HepG2 (cell line): Measurements from ENCODE around the gene CEBPE. TPM values are rescaled to one million over a fixed set of nuclear protein-coding genes. Genes with fewer than 3 reads are reported as not detected.

ENCODE experiments used
- ATRX ChIP-seq: sonication (generic); formaldehyde crosslinking; IDR thresholded peaks from 2 replicates; pipeline ENCODE4 v1.4.0; 2020; ENCODE audit warnings: missing genetic modification reagents, borderline replicate concordance
- BCL6 ChIP-seq: IDR thresholded peaks from 2 replicates; pipeline ENCODE4 v1.6.1; 2016; ENCODE audit warnings: missing genetic modification reagents, missing compliant biosample characterization
- BHLHE40 ChIP-seq: IDR thresholded peaks from 2 replicates; pipeline ENCODE4 v1.6.1; 2011; ENCODE audit warnings: low read length, improper control_type of control experiment
- CHCHD3 ChIP-seq: sonication (generic); formaldehyde crosslinking; IDR thresholded peaks from 2 replicates; pipeline ENCODE4 v1.8.0; 2022; ENCODE audit warnings: mild to moderate bottlenecking, missing genetic modification reagents, moderate library complexity
- FOXC1 ChIP-seq: sonication (generic); formaldehyde crosslinking; IDR thresholded peaks from 2 replicates; pipeline ENCODE4 v1.8.0; 2022; ENCODE audit warnings: mild to moderate bottlenecking, missing genetic modification reagents, borderline replicate concordance
- GATAD2A ChIP-seq: IDR thresholded peaks from 2 replicates; pipeline ENCODE4 v1.6.1; 2016
- PAX8 ChIP-seq: sonication (generic); formaldehyde crosslinking; IDR thresholded peaks from 2 replicates; pipeline ENCODE4 v1.8.0; 2022; ENCODE audit warnings: mild to moderate bottlenecking, missing genetic modification reagents, borderline replicate concordance
- RXRA ChIP-seq: sonication (generic); formaldehyde crosslinking; IDR thresholded peaks from 2 replicates; pipeline ENCODE4 v1.5.1; 2020; ENCODE audit warnings: missing genetic modification reagents
- SOX13 ChIP-seq, 3 experiments: fragments of 450-650 bp in 1 of 3; sonication (generic) in 1 of 3; formaldehyde crosslinking in 1 of 3; IDR thresholded peaks in 2 of 3; conservative IDR thresholded peaks in 1 of 3; 2 replicates each; pipeline versions ENCODE4 v1.5.0 to v1.6.1; 2016 to 2020; ENCODE audit warnings: antibody characterized with exemption in 1 of 3, mild to moderate bottlenecking in 1 of 3, missing compliant biosample characterization in 1 of 3, missing genetic modification reagents in 1 of 3, moderate library complexity in 1 of 3
- SUZ12 ChIP-seq: fragments of 150-350 bp; IDR thresholded peaks from 2 replicates; pipeline ENCODE4 v1.6.1; 2014; ENCODE audit warnings: low read depth, low read length
- ZNF121 ChIP-seq: sonication (generic); formaldehyde crosslinking; IDR thresholded peaks from 2 replicates; pipeline ENCODE4 v1.5.0; 2020; ENCODE audit warnings: mild to moderate bottlenecking, missing genetic modification reagents
- ZNF232 ChIP-seq: sonication (generic); formaldehyde crosslinking; IDR thresholded peaks from 2 replicates; pipeline ENCODE4 v1.4.0; 2020; ENCODE audit warnings: missing genetic modification reagents, borderline replicate concordance
- ZNF431 ChIP-seq: sonication (generic); formaldehyde crosslinking; IDR thresholded peaks from 2 replicates; pipeline ENCODE4 v1.9.0; 2022; ENCODE audit warnings: missing genetic modification reagents, low read depth, mild to moderate bottlenecking, borderline replicate concordance
- ZNF564 ChIP-seq: sonication (generic); formaldehyde crosslinking; IDR thresholded peaks from 2 replicates; pipeline ENCODE4 v1.8.1; 2023; ENCODE audit warnings: mild to moderate bottlenecking, missing genetic modification reagents
- ZNF572 ChIP-seq: sonication (generic); formaldehyde crosslinking; IDR thresholded peaks from 2 replicates; pipeline ENCODE4 v1.5.1; 2020; ENCODE audit warnings: mild to moderate bottlenecking, missing genetic modification reagents
- ZNF652 ChIP-seq: IDR thresholded peaks from 2 replicates; pipeline ENCODE4 v1.6.1; 2016; ENCODE audit warnings: low read depth, borderline replicate concordance
- ZNF7 ChIP-seq: IDR thresholded peaks from 2 replicates; pipeline ENCODE4 v1.6.1; 2016; ENCODE audit warnings: missing biosample characterization, missing genetic modification reagents
- ZNF746 ChIP-seq: sonication (generic); formaldehyde crosslinking; IDR thresholded peaks from 2 replicates; pipeline ENCODE4 v1.8.0; 2022; ENCODE audit warnings: mild to moderate bottlenecking, missing genetic modification reagents
- ZSCAN12 ChIP-seq: sonication (generic); formaldehyde crosslinking; IDR thresholded peaks from 2 replicates; pipeline ENCODE4 v1.9.0; 2021; ENCODE audit warnings: mild to moderate bottlenecking, missing genetic modification reagents
- polyA plus RNA-seq, 8 experiments: library from polyadenylated mRNA; depleted of rRNA in 3 of 8; stranded (reverse) in 7 of 8; unstranded in 1 of 8; fragments of >200 nt; fragmentation: Illumina TruSeq in 4 of 8; extraction: Trizol in 4 of 8; gene quantifications; 2 replicates each; pipeline versions ENCODE4 v1.2.1 to v1.2.3, GENCODE V29; 2011 to 2016; ENCODE audit warnings: low read depth in 4 of 8, missing spikeins in 1 of 8, mixed read lengths in 1 of 8; ENCODE audit not compliant: insufficient read depth in 1 of 8
- total RNA-seq, 5 experiments: library from RNA; depleted of rRNA; stranded (reverse); fragments of >200 nt; fragmentation: Illumina TruSeq; extraction: Trizol; gene quantifications; 2 replicates each; pipeline ENCODE4 v1.2.3, GENCODE V29; 2016; ENCODE audit warnings: low read depth in 1 of 5
- TF ChIP-seq, protein P1 (sequence below): sonication (generic); formaldehyde crosslinking; IDR thresholded peaks from 2 replicates; pipeline ENCODE4 v1.8.0; 2022; ENCODE audit warnings: low read depth, missing genetic modification reagents
- TF ChIP-seq, protein P2 (sequence below): sonication (generic); formaldehyde crosslinking; IDR thresholded peaks from 2 replicates; pipeline ENCODE4 v1.5.0; 2020; ENCODE audit warnings: missing genetic modification reagents, mild to moderate bottlenecking, borderline replicate concordance
- TF ChIP-seq, protein P3 (sequence below): sonication (generic); formaldehyde crosslinking; IDR thresholded peaks from 2 replicates; pipeline ENCODE4 v1.8.1; 2023; ENCODE audit warnings: mild to moderate bottlenecking, missing genetic modification reagents
- TF ChIP-seq, protein P4 (sequence below): sonication (generic); formaldehyde crosslinking; IDR thresholded peaks from 2 replicates; pipeline ENCODE4 v1.9.0; 2021; ENCODE audit warnings: missing genetic modification reagents, mild to moderate bottlenecking, borderline replicate concordance
- TF ChIP-seq, protein P5 (sequence below): fragments of 450-650 bp; IDR thresholded peaks from 2 replicates; pipeline ENCODE4 v1.6.1; 2017
- TF ChIP-seq, protein P6 (sequence below): sonication (generic); formaldehyde crosslinking; IDR thresholded peaks from 2 replicates; pipeline ENCODE4 v1.5.0; 2020; ENCODE audit warnings: mild to moderate bottlenecking, low read depth, missing genetic modification reagents, borderline replicate concordance

CEBPE gene
- total and polyA plus RNA-seq, 2 of the 13 experiments (the other 11 are each of a cell fraction or from before 2014, with no cell fraction given) = 0.09 to 0.11 TPM

DNA sequence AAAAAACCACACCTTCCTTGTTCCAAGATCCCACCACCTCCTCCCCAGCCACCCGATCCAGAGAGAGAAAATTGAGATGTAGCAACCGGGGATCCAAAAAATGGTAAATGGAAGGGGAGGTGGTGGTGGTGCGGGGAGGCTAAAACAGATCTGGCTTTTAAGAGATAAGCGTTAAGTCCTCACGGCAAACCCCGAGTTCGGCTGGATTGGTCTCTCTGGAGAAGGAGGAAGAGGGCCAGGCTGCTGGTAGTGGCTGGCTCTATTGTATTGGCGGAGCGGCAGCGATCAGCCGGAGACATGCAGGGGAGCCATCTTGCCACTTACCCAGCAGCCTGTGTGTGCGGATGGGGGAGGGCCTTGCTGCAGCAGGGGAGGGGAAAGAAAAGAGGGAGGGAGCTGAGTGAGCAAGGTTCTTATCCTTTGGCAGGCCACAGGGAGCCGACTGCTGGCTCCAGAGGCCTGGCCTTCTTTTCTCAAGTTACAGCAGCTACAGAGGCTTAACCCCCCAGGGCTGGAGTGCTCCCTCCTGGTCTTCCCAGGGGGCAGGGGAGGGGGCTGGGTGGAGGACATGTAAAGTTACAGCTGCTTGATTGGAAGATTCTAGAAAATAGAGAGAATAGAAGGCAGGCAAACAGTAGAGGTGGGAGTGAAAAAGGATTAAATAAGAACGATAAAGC lies 47.7 kb downstream of the CEBPE start (continued):
- TF ChIP-seq, protein P1, sequence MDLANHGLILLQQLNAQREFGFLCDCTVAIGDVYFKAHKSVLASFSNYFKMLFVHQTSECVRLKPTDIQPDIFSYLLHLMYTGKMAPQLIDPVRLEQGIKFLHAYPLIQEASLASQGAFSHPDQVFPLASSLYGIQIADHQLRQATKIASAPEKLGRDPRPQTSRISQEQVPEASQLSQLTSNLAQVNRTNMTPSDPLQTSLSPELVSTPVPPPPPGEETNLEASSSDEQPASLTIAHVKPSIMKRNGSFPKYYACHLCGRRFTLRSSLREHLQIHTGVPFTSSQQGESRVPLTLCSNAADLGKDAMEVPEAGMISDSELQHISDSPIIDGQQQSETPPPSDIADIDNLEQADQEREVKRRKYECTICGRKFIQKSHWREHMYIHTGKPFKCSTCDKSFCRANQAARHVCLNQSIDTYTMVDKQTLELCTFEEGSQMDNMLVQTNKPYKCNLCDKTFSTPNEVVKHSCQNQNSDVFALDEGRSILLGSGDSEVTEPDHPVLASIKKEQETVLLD (CRISPR knock-in tag) = 0 out of 2 replicates have a peak, but pooled peaks have one; percentile 54
- TF ChIP-seq PAX8 (CRISPR knock-in tag) (no peak), ZNF746 (peak; percentile 60; the same call in 1 of the 2 replicates), ZNF232 (CRISPR knock-in tag) (peak; percentile 73; the same call in 1 of the 2 replicates), ZSCAN12 (CRISPR knock-in tag) (no peak), CHCHD3 (CRISPR knock-in tag) (no peak), FOXC1 (CRISPR knock-in tag) (peak; percentile 80), SUZ12 (peak; percentile 27; the same call in 1 of the 2 replicates), ZNF431 (CRISPR knock-in tag) (no peak), ATRX (CRISPR knock-in tag) (no peak), ZNF121 (CRISPR knock-in tag) (peak; percentile 42; the same call in 1 of the 2 replicates), ZNF572 (CRISPR knock-in tag) (peak; percentile 88), ZNF652 (CRISPR knock-in tag) (0 out of 2 replicates have a peak, but pooled peaks have one; percentile 9), RXRA (CRISPR knock-in tag) (peak; percentile 73), GATAD2A (CRISPR knock-in tag) (peak; percentile 43; the same call in 1 of the 2 replicates), BCL6 (peak; percentile 56), SOX13 (IDR thresholded peaks at IDR 0.05) (no peak), SOX13 (CRISPR knock-in tag; conservative IDR thresholded peaks at IDR 0.05 in 1 of 2, IDR thresholded peaks at IDR 0.05 in 1 of 2) (peak in 1 of 2 experiments; percentile 34; a peak in 2 of 4 replicates), ZNF7 (CRISPR knock-in tag) (peak; percentile 59), ZNF564 (CRISPR knock-in tag) (peak; percentile 59; the same call in 1 of the 2 replicates), BHLHE40 (0 out of 2 replicates have a peak, but pooled peaks have one; percentile 24)
- TF ChIP-seq, protein P2, sequence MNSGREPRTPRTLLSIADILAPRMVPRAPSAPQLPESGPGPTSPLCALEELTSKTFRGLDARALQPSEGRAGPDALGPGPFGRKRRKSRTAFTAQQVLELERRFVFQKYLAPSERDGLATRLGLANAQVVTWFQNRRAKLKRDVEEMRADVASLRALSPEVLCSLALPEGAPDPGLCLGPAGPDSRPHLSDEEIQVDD (CRISPR knock-in tag) = peak; percentile 78
- TF ChIP-seq, protein P3, sequence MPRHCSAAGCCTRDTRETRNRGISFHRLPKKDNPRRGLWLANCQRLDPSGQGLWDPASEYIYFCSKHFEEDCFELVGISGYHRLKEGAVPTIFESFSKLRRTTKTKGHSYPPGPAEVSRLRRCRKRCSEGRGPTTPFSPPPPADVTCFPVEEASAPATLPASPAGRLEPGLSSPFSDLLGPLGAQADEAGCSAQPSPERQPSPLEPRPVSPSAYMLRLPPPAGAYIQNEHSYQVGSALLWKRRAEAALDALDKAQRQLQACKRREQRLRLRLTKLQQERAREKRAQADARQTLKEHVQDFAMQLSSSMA (CRISPR knock-in tag) = peak; percentile 94
- TF ChIP-seq, protein P4, sequence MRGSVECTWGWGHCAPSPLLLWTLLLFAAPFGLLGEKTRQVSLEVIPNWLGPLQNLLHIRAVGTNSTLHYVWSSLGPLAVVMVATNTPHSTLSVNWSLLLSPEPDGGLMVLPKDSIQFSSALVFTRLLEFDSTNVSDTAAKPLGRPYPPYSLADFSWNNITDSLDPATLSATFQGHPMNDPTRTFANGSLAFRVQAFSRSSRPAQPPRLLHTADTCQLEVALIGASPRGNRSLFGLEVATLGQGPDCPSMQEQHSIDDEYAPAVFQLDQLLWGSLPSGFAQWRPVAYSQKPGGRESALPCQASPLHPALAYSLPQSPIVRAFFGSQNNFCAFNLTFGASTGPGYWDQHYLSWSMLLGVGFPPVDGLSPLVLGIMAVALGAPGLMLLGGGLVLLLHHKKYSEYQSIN = no peak
- TF ChIP-seq, protein P5, sequence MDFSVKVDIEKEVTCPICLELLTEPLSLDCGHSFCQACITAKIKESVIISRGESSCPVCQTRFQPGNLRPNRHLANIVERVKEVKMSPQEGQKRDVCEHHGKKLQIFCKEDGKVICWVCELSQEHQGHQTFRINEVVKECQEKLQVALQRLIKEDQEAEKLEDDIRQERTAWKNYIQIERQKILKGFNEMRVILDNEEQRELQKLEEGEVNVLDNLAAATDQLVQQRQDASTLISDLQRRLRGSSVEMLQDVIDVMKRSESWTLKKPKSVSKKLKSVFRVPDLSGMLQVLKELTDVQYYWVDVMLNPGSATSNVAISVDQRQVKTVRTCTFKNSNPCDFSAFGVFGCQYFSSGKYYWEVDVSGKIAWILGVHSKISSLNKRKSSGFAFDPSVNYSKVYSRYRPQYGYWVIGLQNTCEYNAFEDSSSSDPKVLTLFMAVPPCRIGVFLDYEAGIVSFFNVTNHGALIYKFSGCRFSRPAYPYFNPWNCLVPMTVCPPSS = no peak
- TF ChIP-seq, protein P6, sequence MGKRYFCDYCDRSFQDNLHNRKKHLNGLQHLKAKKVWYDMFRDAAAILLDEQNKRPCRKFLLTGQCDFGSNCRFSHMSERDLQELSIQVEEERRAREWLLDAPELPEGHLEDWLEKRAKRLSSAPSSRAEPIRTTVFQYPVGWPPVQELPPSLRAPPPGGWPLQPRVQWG = no peak
